Tibial artery (tissue), 4 donors: ENCODE measurements around the gene EHD3.

ENCODE experiments used
- DNase-seq, 2 donors: peaks; one replicate each; pipeline ENCODE4 v3.0.0-alpha.2; 2019
- H3K27ac ChIP-seq, 2 donors: fragments of 200-600 bp; sonication (generic) in 1 of 2; 1 replicate in 1 of 2; 2 replicates in 1 of 2; pipeline ENCODE4 v1.5.1; 2018 to 2019; ENCODE audit warnings: mild to moderate bottlenecking in 1 of 2
- H3K27me3 ChIP-seq, 2 donors: fragments of 200-600 bp; sonication (generic) in 1 of 2; one replicate each; pipeline versions ENCODE4 v1.5.1 to v1.6.0; 2016 to 2019
- H3K36me3 ChIP-seq, 3 donors: fragments of 200-600 bp; sonication (generic) in 2 of 3; one replicate each; pipeline ENCODE4 v1.5.1; 2016 to 2019; ENCODE audit warnings: mild to moderate bottlenecking in 2 of 3
- H3K4me1 ChIP-seq, 4 donors: fragments of 200-600 bp; sonication (generic) in 2 of 4; 1 replicate in 3 of 4; 2 replicates in 1 of 4; pipeline ENCODE4 v1.5.1; 2016 to 2019
- H3K4me3 ChIP-seq, 2 donors: fragments of 200-600 bp; sonication (generic) in 1 of 2; 1 replicate in 1 of 2; 2 replicates in 1 of 2; pipeline ENCODE4 v1.5.1; 2018 to 2019; ENCODE audit warnings: mild to moderate bottlenecking in 2 of 2
- H3K9me3 ChIP-seq, 3 donors: fragments of 200-600 bp; sonication (generic) in 1 of 3; one replicate each; pipeline ENCODE4 v1.5.1; 2016 to 2019
- CTCF ChIP-seq, 2 experiments: fragments of 200-600 bp in 1 of 2; fragments of 450-650 bp in 1 of 2; IDR thresholded peaks; one replicate each; pipeline ENCODE4 v1.5.1; 2017 to 2019; ENCODE audit warnings: antibody characterized with exemption in 2 of 2, mild to moderate bottlenecking in 1 of 2, moderate library complexity in 1 of 2
- intact Hi-C: fragments of 100-400 bp; cut with DNase I; formaldehyde crosslinking; loops from one replicate; pipeline ENCODE4 v1.15.0; 2023; ENCODE audit warnings: low total_unique reads

EHD3 gene

GRCh38 chr2:31231571-31232302, 2.2 kb upstream of the EHD3 start:
- Histone ChIP-seq H3K36me3 (no peaks in the 10 kb centered on the region), H3K27me3 (peaks cover 0 to 3% of the 10 kb centered on the region in 2 donors), H3K4me3 (no peak overlapping the region), H3K4me1 (peaks cover 0 to 31% (median 20%) of the 10 kb centered on the region in 4 donors), H3K9me3 (no peaks in the 10 kb centered on the region), H3K27ac (no peak overlapping the region)
- intact Hi-C loops: loop anchor here (5.0 to 10.0 kb wide), 3 partner anchors 101 to 1087 kb away; partner anchors contain the start of genes LBH and YPEL5
- DNase-seq: no peak
- TF ChIP-seq CTCF (IDR thresholded peaks at IDR 0.05): no peak

GRCh38 chr2:31232586-31232985, 1.4 kb upstream of the EHD3 start:
- peaks cover 0 to 31% (median 20%) of the 10 kb centered on the region in 4 donors for H3K4me1 ChIP-seq
- H3K4me3 ChIP-seq: no peak overlapping the region
- no peak for DNase-seq
- H3K36me3 ChIP-seq: no peaks in the 10 kb centered on the region
- no peak for TF ChIP-seq CTCF (IDR thresholded peaks at IDR 0.05)
- peaks cover 0 to 3% of the 10 kb centered on the region in 2 donors for H3K27me3 ChIP-seq
- H3K27ac ChIP-seq: no peak overlapping the region
- intact Hi-C loops: loop anchor here (5.0 to 10.0 kb wide), 3 partner anchors 100 to 1088 kb away; partner anchors contain the start of genes LBH and YPEL5
- H3K9me3 ChIP-seq: no peaks in the 10 kb centered on the region

- intact Hi-C loops: loop anchor here (5.0 to 10.0 kb wide), 3 partner anchors 99 to 1088 kb away; partner anchors contain the start of genes LBH and YPEL5
- TF ChIP-seq CTCF (IDR thresholded peaks at IDR 0.05): no peak
- DNase-seq: no peak
- H3K27me3 ChIP-seq: no peaks in the 10 kb centered on the region
- H3K4me3 ChIP-seq: peak overlapping the region; percentile 54 to 63
- H3K9me3 ChIP-seq: no peaks in the 10 kb centered on the region
- H3K36me3 ChIP-seq: no peaks in the 10 kb centered on the region
- peak overlapping the region; percentile 66 to 82 for H3K27ac ChIP-seq
- H3K4me1 ChIP-seq: peaks cover 0 to 36% (median 24%) of the 10 kb centered on the region in 4 donors
Measured at GRCh38 chr2:31233231-31233630, 721 bp upstream of the EHD3 start.

- no peaks in the 10 kb centered on the region for H3K27me3 ChIP-seq
- H3K9me3 ChIP-seq: no peaks in the 10 kb centered on the region
- intact Hi-C loops: loop anchor here (5.0 to 10.0 kb wide), 3 partner anchors 97 to 1090 kb away; partner anchors contain the start of genes LBH and YPEL5
- peaks cover 7 to 51% (median 40%) of the 10 kb centered on the region in 4 donors for H3K4me1 ChIP-seq
- H3K27ac ChIP-seq: peak overlapping the region; percentile 66 to 82
- DNase-seq: no peak
- no peak for TF ChIP-seq CTCF (IDR thresholded peaks at IDR 0.05)
- no peaks in the 10 kb centered on the region for H3K36me3 ChIP-seq
- peak overlapping the region; percentile 54 to 63 for H3K4me3 ChIP-seq
Measured at GRCh38 chr2:31234683-31235503, 941 bp downstream of the EHD3 start.

- Histone ChIP-seq H3K27ac (peak overlapping the region; percentile 36 to 94), H3K36me3 (no peaks in the 10 kb centered on the region), H3K4me3 (no peak overlapping the region), H3K9me3 (no peaks in the 10 kb centered on the region), H3K27me3 (no peaks in the 10 kb centered on the region), H3K4me1 (peaks cover 7 to 57% (median 44%) of the 10 kb centered on the region in 4 donors)
- DNase-seq: no peak
- TF ChIP-seq CTCF (IDR thresholded peaks at IDR 0.05): no peak
- intact Hi-C loops: loop anchor here (10.0 kb wide), 2 partner anchors 1001 to 1091 kb away; partner anchors contain the start of genes LBH and YPEL5
Measured at GRCh38 chr2:31235504-31235902, 1.6 kb downstream of the EHD3 start.
